ENCODE results near the gene HIC1. TPM values are rescaled to one million over a fixed set of nuclear protein-coding genes. Genes with fewer than 3 reads are reported as not detected.

Gene HIC1
- total and polyA plus RNA-seq, 4 donors = 0.44 to 4.8 (median 3.7) TPM

- H3K4me3 ChIP-seq (ENCODE audit: low read depth in 1 of 3, low read length in 3 of 3) = no peak overlapping the region
- H3K36me3 ChIP-seq (ENCODE audit: control insufficient read depth in 4 of 4, insufficient read depth in 3 of 4, low read depth in 1 of 4, low read length in 3 of 4) = no peaks in the 10 kb centered on the region
- no peak for DNase-seq (ENCODE audit: low spot score)
- H3K27me3 ChIP-seq (ENCODE audit: control insufficient read depth in 4 of 4, insufficient read depth in 4 of 4, low read length in 3 of 4) = peaks cover 0 to 2% (median 0%) of the 10 kb centered on the region in 4 donors
- TF ChIP-seq HNF4G (IDR thresholded peaks at IDR 0.05) (no peak), HNF4A (conservative IDR thresholded peaks at IDR 0.05) (no peak), NR2F2 (IDR thresholded peaks at IDR 0.05) (no peak), RAD21 (IDR thresholded peaks at IDR 0.05) (no peak), ATF3 (IDR thresholded peaks at IDR 0.05) (no peak), FOXA2 (IDR thresholded peaks at IDR 0.05) (no peak), REST (IDR thresholded peaks at IDR 0.05) (no peak), JUND (IDR thresholded peaks at IDR 0.05) (no peak), FOXA1 (IDR thresholded peaks at IDR 0.05) (no peak), EGR1 (IDR thresholded peaks at IDR 0.05; ENCODE audit: low read depth in 2 of 2) (no peak), TAF1 (conservative IDR thresholded peaks at IDR 0.05) (no peak), RXRA (IDR thresholded peaks at IDR 0.05) (no peak), MAX (IDR thresholded peaks at IDR 0.05) (no peak), SP1 (IDR thresholded peaks at IDR 0.05) (no peak), ZBTB33 (IDR thresholded peaks at IDR 0.05) (no peak), GABPA (IDR thresholded peaks at IDR 0.05 in 1 of 2, conservative IDR thresholded peaks at IDR 0.05 in 1 of 2) (no peak), YY1 (IDR thresholded peaks at IDR 0.05) (no peak)
- H3K27ac ChIP-seq (ENCODE audit: low read depth in 1 of 2, low read length in 2 of 2) = no peak overlapping the region
- 48% methylated on average over 14 of the region's 14 CpGs for WGBS
- peaks cover 12 to 34% (median 26%) of the 10 kb centered on the region in 4 donors for H3K4me1 ChIP-seq (ENCODE audit: control insufficient read depth in 4 of 4, insufficient read depth in 4 of 4, low read length in 3 of 4)
- H3K9ac ChIP-seq (ENCODE audit: low read depth in 1 of 2, low read length in 2 of 2) = no peak overlapping the region
- no peaks in the 10 kb centered on the region for H3K9me3 ChIP-seq (ENCODE audit: control insufficient read depth in 4 of 4, low read length in 3 of 4)
Observed at GRCh38 chr17:2051933-2052559, 2.9 kb upstream of the HIC1 start.

All from liver (tissue), 9 donors.